GM21723 (cell line): ENCODE measurements around the gene DCHS1.

Experiments used
- ATAC-seq: cut with Tn5 transposase; IDR thresholded peaks from one replicate; pipeline ENCODE4 v1.9.1; 2021; ENCODE audit warnings: mild to moderate bottlenecking, moderate library complexity; ENCODE audit not compliant: unreplicated experiment

DCHS1 gene

DNA sequence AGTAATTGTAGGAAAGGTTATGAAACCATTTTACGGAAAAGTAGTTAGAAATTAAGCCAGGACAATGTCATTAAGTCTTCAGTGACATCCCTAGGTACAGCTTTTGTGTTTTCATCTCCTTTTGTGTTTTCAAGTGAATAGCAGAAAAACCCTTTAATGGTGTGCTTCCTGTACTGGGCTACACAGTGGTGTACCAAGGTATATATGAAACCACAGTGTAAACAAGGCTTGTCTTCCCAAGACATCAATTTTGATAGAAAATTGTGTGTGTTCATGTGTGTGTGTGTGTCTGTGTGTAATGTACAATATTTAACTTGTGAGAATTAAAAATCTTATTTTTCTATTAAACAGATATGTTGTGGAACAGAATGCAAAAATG is 18.6 kb upstream of the DCHS1 start:
- ATAC-seq: no peak

DNA sequence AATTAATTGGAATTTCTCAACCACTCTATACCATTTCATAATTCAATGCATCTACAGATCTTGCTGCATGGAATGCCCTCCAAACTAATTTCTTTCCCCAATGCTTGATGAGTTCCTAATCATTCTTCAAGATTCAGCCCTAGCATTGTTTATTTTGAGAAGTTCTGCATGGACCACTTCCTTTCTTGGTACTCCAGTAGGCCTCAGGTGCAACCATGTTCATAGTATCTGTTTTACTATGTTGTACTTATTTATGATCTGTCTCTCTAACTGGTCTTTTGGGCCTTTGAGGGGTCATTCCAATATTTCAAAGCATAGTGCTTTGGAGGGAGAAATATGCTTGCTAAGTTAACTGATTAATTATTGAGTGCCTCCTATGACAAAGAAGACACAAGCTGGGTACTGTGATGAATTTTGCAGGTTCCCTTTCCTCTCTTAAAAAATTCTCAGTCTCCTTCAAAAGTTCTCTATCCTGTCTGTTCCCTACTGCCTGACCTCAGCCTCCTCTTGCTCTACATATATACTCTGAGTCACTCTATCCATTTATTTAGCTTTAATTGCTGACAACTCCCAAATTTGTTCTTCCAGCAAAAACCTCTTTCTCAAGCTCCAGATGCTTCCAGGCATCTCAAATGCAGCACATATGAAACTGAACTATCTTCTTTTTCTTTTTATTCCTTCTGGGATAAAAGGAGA is 18.1 kb upstream of the DCHS1 start:
- ATAC-seq: no peak

DNA sequence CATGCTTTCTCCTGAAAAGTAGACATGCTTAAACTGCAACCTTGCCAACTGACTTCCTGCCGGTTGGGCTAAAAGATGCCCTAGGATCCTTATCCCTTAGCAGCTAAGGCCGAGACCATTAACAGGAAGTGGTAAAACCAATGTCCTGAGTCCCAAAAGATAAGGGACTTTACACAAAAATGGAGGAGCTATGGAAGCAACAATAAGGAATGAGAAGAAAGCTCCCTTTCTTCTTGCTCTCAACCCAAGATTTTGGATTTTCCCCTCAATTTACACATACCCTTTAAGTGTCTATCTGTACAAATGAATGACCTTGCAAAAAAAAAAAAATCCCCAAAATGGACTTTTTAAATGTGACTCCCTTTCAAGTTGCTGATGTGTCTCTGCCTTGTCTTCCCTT is 16.4 kb upstream of the DCHS1 start:
- ATAC-seq: no peak

DNA sequence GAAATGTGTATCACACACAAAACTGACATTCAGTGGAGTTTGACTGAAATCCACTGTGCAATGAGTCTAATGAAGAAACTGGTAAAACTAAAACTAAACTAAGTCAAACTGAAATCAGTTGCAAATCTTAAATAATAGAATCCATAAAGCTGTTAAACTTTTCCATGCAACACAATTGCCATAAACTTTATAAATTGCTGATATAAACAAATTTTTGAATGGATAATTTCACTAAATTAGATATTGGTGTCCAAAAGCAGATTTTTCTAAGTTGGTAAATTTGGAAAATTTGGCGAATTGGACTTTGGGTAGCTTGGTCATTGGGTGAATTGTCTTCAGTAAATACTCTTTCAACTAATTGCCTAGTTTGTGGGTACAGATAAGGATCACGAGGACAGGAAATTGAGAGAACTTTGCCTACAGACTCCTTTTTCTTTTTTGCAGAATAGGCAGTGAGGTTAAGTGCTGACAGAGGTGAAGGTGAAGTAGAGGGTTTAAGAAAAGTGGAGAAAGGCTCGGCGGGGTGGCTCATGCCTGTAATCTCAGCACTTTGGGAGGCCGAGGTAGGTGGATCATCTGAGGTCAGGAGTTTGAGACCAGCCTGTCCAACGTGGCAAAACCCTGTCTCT is 14.7 kb upstream of the DCHS1 start:
- no peak for ATAC-seq

DNA sequence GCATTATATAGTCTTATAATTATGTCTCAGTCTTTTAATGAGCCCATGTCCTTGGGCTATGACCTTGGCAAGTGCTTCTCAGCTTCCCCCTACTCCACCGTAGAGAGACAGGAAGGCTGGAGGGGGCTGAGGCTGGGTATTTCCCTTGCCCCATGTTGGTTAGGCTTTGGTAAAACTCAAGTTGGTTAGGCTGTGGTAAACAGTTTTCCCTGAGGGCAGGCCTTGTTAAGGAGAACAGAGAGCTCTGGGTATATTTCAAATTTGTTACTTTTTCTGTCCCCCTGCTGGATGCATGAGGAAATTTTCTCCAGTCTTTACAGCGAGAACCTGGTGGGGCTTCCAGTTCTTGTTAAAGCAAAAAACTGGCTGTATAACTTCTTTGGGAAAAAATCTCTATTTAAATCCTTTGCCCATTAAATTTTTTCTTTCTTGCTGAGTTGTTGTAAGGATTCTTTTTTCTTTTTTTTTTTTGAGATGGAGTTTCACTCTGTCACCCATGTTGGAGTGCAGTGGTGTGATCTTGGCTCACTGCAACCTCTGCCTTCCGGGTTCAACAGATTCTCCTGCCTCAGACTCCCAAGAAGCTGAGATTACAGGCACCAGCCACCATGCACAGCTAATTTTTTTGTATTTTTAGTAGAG is 12.2 kb upstream of the DCHS1 start:
- peak; percentile 62 for ATAC-seq

DNA sequence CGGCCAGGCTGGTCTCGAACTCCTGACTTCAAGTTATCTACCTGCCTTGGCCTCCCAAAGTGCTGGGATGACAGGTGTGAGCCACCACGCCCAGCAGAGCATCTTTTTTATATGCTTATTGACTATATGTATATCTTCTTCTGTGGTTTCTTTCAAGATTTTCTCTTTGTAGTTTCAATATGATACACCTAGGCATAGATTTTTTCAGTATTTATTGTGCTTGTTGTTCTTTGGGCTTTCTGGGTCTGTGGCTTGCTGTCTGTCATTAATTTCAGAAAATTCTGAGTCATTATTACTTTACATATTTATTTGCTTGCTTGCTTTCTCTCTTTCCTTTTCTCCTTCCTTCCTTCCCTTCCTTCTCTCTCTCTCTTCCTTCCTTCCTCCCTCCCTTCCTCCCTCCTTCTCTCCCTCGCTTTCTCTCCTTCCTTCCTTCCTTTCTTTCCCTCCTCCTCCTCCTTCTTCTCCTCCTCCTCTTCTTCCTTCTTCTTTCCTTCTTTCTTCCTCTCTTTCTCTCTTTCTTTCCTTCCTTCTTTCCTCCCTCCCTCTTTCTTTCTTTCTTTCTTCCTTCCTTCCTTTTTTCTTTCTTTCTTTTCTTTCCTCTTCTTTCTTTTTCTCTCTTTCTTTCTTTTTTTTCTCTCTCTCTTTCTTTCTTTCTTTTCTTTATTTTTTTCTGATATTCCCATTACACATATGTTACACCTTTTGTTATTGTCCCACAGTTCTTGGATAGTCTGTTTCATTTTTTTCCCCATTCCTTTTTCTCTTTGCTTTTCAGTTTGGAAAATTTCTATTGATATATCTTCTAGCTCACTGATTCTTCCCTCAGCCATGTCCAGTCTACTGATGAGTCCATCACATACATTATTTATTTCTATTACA is 10.9 kb upstream of the DCHS1 start:
- ATAC-seq: no peak

DNA sequence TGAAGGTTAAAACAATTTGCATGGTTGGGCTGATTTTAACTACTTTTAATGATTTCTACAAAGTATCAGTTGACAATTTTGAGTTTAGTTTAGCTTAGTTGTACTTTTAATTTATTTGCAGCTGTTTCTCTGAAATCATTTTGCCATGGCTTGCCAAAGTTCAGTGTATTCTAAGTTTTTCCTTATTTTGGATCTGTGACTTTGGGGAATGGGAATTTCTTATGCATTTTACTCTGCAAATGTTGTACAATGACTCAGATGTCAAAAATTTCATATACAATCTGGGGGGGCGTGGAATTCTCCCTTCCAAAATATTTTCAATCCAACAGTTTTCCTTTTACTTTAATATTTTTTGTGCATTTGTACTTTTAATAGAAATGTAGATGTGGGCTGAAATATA is 8.9 kb upstream of the DCHS1 start:
- no peak for ATAC-seq

DNA sequence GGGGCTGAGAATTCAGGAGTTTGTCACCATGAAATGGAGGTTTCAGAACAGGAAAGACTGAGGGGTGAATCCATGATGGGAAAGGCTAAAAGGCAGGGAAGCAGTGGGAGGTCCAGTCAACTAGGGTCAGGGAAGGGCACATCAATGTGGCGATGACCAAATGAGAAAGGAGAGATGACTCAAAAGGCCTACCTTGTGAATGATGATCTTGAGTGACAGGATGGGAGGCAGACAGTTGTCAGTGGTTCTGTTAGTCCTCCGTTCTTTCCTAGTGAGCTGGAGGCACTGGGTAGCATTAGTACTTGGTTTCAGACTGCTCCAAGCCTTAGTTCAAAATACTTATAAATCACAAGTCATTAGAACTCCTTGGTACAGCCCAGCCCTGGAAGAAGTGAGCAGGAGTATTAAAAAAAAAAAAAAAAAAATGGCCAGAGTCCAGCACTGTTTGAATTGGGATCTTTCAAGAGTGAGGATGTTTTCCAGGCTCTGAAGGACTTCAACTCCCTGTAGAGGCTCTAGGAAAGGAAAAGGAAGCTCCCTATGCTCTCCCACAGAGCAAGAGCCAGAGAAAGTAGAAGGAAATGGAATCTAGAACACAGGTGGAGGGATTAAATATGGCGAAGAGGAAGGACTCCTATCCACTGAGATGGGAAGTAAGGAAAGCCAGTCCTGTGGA is 8.3 kb upstream of the DCHS1 start:
- no peak for ATAC-seq

DNA sequence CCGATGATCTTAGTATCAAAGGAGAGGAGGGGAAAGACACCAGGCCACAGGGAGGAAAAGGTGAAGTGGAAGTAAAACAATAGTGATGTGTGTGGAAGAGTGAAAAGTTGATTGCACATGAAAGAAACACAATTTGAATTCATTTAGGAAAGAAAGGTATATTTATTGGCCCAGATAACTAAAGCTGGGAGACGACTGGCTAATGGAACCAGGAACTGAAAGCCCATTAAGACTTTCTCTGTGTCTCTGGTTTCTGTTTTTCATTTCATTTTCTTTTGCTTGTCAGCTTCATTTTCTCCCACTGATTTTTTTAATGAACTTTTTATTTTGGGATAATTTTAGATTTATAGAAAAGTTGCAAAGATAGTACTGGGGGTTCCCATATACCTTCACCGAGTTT is 5.1 kb upstream of the DCHS1 start:
- no peak for ATAC-seq

DNA sequence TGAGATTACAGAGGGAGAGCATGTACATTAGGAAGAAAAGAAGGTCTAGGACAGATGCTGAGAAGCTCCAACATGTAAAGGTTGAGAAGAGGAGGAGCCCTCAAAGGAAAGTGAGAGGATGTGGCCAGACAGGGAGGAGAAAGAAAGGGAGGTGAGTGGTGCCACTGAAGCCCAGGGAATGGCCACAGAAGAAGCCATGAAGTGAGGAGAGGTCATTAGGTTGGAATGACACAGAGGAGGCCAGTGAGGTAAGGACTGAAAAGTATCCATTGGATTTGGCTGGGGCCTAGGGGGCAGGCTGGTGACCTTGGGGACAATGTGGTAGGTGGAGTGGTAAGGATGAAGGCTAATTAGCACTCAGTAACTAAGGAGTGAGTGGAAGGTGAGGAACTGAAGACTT is 3.0 kb upstream of the DCHS1 start:
- no peak for ATAC-seq

DNA sequence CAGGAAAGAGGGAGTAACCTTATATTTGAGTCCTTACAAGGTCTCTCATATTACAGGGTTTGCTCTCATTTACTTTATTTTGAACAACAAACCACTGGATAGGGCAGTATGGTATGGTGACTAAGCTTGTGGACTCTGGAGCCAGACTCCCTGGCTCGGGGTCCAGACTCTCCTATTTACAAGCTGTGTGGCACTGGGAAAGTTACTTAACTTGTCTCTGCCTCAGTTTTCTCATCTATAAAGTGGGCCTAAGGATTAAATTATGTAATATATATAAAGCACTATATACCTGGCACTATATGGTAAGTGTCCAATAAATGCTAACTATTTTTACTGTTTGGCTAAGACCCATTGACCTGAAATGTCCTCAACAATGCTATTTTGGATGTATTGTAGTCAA is 1.7 kb upstream of the DCHS1 start:
- no peak for ATAC-seq

DNA sequence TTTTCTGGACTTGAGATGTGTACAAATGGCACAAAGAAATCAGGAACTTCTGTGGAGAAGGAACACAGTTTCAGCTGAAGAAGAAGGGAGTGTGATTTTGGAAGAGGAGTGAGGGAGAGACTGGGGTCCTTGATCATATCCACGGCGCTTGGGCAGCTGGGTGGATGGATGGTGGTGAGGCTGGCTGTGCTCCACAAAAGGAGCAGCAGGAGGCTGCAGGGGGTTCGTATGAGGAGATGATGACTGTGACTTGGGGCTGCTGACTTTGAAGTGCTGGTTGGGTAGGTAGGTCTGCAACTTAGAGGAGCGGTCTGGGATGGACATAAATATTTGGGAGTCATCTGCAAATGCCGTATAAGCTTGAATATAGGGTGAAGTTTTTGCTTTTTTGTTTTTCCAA is 1.3 kb upstream of the DCHS1 start:
- no peak for ATAC-seq

DNA sequence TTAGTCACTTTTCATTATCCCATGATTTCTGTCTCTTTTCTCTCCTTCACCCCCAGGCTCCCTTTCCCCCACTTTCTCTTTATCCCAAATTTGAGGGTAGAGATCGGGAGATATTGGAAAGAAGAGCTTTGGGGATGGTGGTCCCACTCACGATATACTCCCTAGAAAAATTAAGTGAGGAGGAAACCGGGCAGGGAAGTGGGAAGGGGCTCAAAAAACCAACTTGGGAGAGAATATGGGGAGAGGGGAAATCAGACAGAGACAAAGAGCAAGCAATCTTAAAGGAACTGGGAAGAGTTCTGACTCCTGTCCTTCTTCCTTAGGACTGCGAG is 941 bp upstream of the DCHS1 start:
- ATAC-seq: no peak

DNA sequence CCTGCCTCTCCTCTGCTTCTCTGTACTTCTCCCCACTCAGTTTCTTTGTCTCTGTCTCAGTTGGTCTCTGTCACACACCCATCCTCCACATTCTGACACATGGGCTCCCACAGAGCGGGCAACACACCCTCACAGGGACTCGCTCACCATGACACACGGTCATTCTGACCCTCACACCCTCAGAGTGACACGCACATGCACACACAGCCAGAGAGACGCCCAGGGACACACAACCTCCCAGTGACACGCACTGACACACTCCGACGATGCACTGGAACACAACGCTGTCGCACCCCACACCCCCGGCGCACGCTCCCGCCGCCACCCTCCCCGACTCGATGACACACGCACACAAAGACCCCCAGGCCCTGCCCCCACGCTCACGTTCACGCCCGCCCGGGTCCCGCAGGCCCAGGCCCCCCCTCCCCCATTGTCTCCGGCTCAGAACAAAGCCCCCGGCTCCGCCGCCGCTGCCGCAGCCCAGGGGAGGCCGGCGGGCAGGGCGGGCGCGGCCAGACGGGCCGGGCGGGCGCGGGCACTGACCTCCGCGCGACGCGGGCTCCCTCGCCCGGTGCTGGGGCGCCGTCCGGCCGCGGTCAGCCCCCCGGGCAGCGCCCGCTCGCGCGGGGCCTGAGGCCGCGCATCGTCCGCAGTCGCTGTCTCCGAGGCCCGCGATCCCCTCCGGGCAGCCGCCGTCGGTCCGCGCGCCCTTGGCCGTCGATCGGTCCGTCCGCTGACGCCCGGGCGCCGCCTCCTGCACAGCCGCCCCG is 404 bp downstream of the DCHS1 start:
- no peak for ATAC-seq

DNA sequence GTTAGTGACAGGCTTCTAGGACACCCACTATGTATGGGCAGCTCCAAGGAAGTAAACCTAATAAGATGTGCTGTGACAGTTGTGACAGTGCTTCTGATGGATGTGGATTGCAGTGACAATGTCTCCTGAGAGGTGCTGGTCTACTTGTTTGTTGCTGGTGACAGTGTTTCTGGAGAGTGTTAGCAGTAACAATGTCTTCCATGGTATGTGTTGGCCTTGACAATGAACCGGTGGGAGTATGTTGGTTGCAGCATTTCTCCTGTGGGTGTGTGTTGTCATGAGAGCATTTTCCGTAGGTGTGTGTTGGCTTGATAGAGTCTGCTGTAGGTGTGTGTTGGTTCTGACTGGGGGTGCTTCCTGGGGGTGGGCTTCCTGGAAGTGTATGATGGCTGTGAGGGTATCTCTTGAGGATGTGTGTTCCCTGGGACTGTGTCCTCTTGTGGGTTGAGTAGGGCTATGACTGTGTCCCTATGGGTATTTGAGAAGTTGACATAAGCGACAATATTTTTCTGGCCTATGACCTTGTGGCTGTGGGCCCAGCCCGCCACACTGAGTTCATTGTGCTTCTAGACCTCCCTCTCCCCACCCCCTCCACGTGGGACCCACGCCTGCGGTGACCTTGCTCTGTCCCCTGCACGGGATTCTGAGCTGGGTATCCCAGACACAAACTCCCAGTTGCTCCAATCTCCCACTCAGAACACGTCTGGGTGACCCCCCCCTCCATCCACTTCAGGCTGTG is 1.2 kb downstream of the DCHS1 start:
- no peak for ATAC-seq

DNA sequence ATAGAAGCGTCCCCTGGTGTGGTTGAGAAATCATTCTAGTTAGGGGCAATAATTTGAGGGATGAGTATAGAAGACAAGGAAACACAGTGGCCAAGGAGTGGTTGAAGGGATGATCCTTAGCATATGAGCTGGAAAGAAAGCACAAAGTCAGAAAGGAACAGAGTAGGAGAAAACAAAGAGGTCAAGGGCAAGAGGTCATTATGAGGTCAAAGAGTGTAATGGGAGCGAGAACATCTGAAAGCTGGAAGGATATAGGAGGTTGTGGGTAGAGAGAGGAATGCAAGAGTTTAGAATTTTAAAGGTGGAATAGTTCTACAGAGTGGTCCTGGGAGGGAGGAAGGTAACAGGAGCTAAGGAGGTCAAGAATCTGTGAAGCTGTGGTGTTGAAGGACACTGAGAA is 2.0 kb downstream of the DCHS1 start:
- ATAC-seq: no peak

DNA sequence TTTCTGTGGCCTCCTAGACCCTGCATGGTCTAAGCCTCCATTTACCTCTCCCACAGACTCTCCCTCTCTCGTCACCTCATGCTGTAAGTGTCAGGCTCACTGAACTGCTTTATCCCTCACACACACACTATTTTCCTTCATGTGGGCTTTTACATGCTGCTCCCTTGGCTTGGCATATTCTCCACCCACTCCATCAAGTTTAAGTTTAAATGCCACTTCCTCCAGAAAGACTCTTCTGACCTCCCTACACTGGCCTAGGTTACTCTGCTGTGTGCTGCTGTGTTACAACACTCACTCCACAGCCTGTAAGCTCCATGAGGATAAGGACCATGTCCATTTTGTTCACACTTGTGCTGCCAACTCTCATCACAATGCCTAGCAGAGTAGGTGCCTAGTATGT is 2.5 kb downstream of the DCHS1 start:
- ATAC-seq: no peak

DNA sequence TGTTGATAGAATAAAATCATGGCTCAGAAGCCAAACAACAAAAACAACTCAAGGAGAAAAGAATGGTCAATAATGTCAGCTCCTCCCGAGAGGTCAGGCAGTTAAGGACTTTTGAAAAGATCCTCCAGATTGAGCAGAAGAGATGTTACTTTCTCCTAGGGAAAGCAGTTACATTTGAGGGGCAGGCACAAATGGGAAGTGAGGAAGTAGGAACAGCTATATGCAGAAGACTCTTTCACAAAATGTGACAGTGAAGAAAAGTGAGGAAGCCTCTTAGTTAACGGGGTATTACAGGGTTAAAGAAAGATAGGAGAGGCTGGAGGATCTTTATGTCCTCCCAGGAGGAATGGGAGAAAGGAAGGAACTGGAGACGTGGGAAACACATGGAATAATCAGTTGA is 3.4 kb downstream of the DCHS1 start:
- no peak for ATAC-seq

DNA sequence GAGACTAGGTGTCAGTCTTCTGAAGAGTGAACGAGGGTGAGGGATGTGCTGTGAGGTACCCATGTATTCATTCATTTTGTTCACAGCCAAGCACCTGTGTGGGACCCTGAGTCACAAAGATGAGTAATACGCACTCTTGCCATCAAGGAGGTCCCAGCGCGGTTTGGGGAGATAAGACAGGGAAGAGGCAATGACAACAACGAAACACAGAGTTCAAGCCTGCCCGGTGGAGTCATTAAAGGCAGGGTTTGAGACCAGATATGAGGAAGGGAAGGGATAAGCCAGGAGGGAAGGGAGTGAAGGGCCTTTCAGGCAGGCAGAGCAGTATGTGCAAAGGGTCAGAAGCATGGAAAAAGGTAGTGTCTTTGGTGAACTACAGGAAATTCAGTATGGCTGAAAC is 4.6 kb downstream of the DCHS1 start:
- ATAC-seq: no peak

DNA sequence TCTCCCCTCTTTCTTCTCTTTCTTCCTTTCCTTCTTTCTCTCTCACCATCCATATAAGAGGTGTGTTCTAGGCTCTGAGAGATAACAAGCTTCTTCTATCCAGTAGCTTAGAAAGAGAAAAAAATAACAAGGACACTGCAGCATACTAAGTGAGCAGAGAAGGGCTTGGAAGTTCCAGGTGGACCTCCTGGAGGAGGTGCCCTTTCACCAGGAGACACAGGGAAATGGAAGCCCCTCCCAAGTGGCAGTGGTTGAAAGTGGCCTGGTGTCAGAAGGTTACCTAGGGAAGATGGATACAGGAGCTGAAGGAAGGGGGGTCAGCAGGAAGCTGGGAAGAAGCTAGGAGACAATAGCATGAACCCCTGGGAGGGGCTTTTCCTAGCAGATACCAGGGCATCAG is 5.5 kb downstream of the DCHS1 start:
- no peak for ATAC-seq
